Stimulated activated CD4-positive, alpha-beta T cell treated with anti-CD3 and anti-CD28 coated beads, Interleukin-1b, Interleukin-23, amount 100 ng/mL, for 4 hours (primary cell): Measurements from ENCODE around the gene FOXN3.
"Not testable (repeated sequence)": the region's sequence is repeated elsewhere in the genome, so short reads cannot be mapped to it uniquely, and the experiment has no call there.

Experiments
- DNase-seq, 2 donors: peaks; one replicate each; pipeline ENCODE4 v3.0.0-alpha.2; 2020; ENCODE audit warnings: low read depth in 2 of 2

Gene FOXN3

DNA sequence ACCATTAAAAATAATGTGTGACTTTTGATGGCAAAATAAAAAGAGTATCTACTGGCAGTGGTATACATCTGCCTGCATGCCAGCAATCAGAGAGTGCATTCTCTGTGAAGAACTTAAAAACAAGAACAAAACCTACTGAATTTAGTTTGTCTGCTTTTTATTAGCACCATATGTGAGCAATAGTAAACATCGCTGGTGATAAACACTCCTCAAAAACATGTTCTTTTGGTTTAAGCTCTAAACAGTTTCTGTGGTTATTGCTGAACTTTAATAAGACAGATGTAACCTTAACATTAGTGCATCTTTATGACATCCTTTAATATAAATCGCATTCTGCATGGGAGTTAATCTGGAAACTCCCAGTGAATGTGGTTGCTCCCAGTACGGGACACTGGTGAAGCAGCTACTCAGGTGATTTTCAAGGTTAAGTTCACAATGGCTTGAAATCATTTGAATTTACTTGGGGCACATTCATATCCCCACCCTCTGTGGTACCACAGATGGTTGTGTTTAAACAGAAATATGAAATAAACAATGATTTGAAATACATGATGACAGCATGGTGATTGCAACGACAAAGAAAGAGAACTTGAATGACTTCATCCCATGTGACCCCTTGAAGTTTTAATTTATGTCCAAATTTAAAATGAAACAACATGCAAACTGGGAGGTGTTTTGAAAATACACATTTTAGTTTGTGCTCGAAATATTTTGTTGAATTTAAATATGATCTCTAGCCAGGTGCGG lies 285.9 kb downstream of the FOXN3 start:
- no peak for DNase-seq

- DNase-seq: no peak
These were observed 287.5 kb downstream of the FOXN3 start for GRCh38 chr14:89129570-89129969.

- DNase-seq: no peak
These were observed 288.6 kb downstream of the FOXN3 start for GRCh38 chr14:89128311-89129026.

DNA sequence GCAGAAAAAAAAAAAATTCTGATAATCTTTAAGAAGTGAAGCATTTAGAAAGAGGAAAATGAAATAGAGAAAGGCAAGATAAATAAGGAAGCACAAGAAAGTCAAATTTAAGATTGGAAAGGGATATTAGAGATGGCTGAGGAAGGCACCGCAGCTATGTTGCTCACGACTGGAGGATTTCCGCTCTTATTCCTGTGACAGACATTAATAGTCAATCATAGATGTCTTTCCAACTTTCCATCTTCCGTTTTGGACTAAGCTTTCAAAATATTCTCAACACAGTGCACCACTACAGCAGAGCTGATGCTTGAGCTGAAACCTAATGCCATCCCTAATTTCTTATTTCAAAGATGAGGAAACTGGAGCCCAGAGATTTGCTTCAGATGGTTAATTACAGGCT lies 290.6 kb downstream of the FOXN3 start:
- DNase-seq: no peak

- no peak for DNase-seq
These were observed 291.8 kb downstream of the FOXN3 start for GRCh38 chr14:89125216-89125615.

DNA sequence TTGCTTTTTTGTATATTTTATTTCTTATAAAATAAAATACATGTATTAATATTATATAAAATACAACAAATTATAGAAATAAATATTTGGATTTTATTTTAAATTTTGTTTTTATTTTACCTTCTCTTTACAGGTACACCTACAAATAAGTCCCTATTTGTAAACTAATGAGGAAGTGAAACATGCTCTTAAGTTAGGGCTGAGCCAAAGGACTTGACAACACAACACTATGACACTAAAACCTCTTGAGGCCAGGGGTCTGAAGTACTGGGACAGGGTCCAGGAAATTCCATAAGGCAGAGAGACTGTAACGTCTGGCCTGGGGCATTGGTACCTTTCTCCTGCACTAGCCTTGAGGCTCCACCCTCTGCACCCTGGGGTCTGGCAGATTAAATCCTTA lies 293.2 kb downstream of the FOXN3 start:
- no peak for DNase-seq

- no peak for DNase-seq
These were observed 293.8 kb downstream of the FOXN3 start for GRCh38 chr14:89123215-89123614.

GRCh38 chr14:89121968-89122620 lies 294.9 kb downstream of the FOXN3 start:
- no peak for DNase-seq

DNA sequence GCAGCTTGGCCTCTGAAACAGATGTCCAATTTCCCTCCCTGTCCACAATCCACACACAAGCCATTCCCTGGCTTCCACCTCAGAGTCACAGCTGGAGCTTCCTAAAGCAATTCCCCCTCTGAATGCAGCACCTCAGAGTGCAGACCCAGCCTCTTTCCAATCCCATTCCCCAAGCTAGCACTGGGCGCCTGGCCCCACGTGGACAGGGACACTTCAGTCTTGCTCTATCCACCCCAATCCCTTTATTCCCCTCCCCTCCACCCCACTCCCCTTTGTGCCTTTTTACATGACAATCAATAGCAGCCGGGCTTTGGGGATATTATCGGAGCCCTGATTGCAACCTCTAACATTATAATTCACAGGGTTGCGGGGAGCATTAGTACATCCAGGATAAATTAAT lies 300.0 kb downstream of the FOXN3 start:
- no peak for DNase-seq

- DNase-seq: no peak
These were observed 302.9 kb downstream of the FOXN3 start for GRCh38 chr14:89114109-89114508.

DNA sequence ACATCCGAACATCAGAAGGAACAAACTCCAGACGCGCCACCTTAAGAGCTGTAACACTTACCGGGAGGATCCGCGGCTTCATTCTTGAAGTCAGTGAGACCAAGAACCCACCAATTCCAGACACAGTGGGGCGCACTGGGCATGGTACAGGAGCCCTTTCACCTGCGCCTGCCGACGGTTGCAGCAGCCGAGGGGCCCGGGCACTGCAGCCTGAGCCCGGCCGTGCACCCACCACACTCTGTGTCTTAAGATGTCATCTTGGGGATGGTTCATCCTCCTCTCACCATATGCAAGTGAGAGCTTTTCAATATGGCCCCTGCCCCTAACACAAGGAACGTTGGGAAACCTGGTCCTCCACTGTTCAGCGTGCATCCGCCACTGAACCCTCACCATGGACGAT lies 304.3 kb downstream of the FOXN3 start:
- DNase-seq: no peak

GRCh38 chr14:89111766-89112543 lies 305.1 kb downstream of the FOXN3 start:
- DNase-seq: not testable (repeated sequence)

DNA sequence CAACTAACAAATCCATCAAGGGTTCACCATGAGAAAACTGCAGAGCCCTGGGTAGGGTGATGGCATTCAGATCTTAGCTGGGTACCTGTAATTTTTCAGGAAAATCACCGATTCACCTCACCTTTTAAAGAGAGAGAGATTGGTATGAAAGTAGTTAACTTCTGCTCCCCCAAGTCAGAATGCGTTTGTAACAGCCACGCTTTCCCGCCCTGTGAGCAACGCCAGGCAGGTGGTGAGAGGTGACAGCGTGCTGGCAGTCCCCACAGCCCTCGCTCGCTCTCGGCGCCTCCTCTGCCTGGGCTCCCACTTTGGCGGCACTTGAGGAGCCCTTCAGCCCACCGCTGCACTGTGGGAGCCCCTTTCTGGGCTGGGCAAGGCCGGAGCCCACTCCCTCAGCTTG lies 305.8 kb downstream of the FOXN3 start:
- DNase-seq: not testable (repeated sequence)

DNA sequence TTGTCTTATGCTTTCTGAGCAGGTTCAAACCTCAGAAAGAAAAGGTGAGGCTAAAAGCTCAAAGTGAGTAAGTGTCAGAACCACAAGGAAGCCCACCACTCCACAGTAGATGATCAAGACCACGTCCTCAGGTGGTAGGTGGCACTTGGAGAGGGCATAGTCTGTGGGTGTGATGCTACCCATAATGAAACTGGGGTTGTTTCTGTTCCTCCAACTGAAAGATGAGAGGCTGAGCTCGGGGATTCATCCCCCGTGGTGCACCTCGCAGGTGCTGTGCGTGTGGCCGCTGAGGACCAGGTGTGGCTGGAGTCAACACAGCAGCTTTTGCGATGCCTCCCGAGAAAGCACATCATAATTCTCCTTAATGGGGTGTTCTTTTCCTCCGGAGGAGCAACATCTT lies 306.9 kb downstream of the FOXN3 start:
- no peak for DNase-seq

GRCh38 chr14:89108608-89109007 lies 308.4 kb downstream of the FOXN3 start:
- no peak for DNase-seq

DNA sequence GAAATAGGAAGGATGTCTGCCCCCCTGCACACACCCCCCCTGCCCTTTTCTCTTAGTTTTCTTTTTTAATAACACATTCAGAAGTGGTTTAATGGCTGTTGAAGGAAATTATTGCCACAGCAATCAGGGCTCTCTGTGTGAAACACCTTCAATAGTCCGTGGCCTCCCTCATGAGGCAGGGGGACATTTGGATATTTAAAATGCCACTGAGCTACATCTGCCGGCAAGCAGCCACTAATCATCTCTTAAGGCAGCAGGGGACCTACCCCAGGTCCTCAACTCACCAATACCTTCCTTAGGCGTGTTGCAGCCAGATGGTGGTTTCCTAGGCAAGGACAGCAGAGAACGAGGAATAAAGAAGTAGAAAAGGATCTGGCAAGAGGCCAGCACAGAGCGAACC lies 309.4 kb downstream of the FOXN3 start:
- no peak for DNase-seq
